ENCODE data around the gene DDX1. TPM values are rescaled to one million over a fixed set of nuclear protein-coding genes. Genes with fewer than 3 reads are reported as not detected.
"Not testable (repeated sequence)": the region's sequence is repeated elsewhere in the genome, so short reads cannot be mapped to it uniquely, and the experiment has no call there.

The DDX1 gene
- total RNA-seq, 1 donor from 2014 or later = 90.9 TPM

GRCh38 chr2:15594291-15595256 is 2.9 kb downstream of the DDX1 start:
- DNase-seq (ENCODE audit: low spot score) = no peak

GRCh38 chr2:15595342-15595905 is 3.8 kb downstream of the DDX1 start:
- no peak for DNase-seq (ENCODE audit: low spot score)

DNA sequence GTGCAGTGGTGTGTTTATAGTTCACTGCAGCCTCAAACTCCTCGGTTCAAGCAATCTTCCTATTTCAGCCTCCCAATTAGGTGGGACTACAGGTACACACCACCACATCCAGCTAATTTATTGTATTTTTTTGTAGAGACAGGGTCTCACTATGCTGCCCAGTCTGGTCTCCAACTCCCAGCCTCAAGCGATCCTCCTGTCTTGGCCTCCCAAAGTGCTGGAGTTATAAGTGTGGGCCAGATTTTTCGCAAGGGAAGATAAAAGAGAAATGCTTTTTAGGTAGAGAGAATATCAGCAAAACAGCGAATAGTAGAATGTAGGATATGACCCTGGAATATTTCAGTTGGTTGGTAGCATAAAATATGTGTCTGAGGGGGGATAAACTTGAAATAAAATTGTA is 4.3 kb downstream of the DDX1 start:
- DNase-seq (ENCODE audit: low spot score) = no peak

DNA sequence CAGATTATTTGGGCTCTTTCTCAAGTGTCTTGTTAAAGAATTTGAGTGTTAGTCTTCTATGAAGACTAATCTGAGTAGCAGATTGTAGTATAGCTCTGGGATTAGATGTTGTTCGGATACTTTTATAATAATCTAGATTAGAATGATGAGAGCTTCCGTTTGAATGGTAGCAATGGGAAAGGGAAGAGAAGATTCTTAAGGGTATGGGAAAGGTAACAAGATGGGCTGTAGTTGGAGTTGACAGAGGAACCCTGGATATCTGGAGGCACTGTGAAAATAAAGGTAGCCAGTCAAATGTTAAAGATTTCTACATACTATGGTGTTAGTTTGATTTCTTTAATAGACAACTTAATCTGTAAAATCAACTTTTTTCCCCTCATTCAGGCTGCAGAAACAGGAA is 4.7 kb downstream of the DDX1 start:
- no peak for DNase-seq (ENCODE audit: low spot score)

- DNase-seq (ENCODE audit: low spot score) = no peak
Observed at GRCh38 chr2:15596968-15597367, 5.3 kb downstream of the DDX1 start.

DNA sequence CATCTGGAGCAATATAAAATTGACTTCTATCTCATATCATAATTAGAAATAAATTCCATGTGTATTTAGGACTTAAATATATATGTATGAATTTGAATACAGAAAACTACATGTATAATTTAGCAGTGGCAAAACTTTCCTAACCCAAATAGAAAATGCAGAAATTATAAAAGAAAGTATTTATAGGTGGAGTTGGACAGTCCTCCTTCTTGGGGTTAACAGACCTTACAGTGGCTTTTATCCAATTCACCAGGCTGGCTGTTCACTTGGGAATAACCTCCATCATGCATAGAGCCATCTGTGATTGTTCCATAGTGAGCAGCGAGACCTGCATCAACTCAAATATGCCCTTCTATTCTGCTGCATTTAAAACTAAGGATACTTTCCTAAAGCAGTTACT is 8.3 kb downstream of the DDX1 start:
- no peak for DNase-seq (ENCODE audit: low spot score)

GRCh38 chr2:15601681-15602080 is 10.0 kb downstream of the DDX1 start:
- no peak for DNase-seq (ENCODE audit: low spot score)

GRCh38 chr2:15602393-15602792 is 10.7 kb downstream of the DDX1 start:
- no peak for DNase-seq (ENCODE audit: low spot score)

- DNase-seq (ENCODE audit: low spot score) = no peak
Observed at GRCh38 chr2:15603044-15603765, 11.5 kb downstream of the DDX1 start.

GRCh38 chr2:15603948-15604347 is 12.3 kb downstream of the DDX1 start:
- DNase-seq (ENCODE audit: low spot score) = no peak

GRCh38 chr2:15605721-15606120 is 14.1 kb downstream of the DDX1 start:
- DNase-seq (ENCODE audit: low spot score) = no peak

DNA sequence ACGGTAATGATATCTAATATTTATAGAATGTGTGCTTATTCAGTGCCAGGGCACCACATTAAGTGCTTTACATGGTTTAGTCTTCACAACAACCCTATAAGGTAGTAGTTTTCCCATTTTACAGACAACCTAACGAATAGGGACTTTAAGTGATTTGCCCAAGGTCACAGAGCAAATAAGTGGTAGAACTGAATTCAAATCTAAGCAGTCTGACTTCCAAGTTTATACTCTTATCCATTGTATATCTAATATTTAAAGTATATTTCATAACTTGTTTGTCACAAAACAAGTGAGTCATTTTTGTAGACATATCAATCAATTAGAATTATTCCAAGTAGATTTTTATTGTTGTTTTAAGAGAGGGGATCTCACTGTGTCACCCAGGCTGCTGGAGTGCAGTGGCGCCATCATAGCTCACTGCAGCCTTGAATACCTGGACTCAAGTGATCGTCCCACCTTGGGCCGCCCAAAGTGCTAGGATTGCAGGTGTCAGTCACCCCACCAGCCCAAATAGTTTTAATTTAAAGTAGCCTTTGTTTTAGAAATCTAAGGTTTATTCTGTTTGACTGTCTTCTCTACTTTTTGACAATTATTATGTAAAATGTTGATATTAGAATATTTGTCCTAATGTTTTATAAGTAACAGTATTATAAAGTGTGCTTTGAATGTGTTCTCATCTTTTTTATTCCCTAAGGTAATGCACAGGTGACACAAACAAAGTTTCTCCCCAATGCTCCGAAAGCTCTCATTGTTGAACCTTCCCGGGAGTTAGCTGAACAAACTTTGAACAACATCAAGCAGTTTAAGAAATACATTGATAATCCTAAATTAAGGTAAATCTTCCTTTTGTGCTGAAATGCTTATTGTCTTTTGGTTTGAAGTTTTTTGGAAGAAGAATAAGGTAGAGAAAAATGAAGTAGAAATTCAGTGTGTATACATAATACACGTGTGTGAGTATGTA is 15.1 kb downstream of the DDX1 start:
- DNase-seq (ENCODE audit: low spot score) = no peak

DNA sequence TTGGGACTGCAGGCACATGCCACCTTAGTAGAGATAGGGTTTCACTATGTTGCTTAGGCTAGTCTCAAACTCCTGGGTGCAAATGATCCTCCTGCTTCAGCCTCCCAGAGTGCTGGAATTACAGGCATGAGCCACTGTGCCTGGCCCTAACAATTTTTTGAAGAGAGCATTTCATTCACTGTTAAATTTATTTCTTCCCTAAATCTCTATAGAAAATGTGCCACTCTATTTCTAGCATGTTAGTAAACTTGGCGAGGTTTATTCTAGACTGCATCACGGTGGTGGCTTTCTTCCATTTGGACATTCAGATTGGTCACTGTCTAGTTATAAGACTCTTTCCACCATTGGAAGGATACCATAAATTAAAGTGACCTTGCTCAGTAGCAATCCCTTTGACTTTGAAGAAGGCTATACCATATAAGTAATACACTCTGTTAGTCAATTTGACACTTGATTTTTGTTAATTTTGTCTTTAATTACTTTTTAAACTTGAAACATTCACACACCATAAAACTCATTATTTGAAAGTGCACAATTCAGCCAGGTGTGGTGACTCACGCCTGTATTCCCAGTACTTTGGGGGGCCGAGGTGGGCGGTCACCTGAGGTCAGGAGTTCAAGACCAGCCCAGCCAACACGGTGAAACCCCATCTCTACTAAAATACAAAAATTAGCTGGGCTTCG is 16.2 kb downstream of the DDX1 start:
- no peak for DNase-seq (ENCODE audit: low spot score)

DNA sequence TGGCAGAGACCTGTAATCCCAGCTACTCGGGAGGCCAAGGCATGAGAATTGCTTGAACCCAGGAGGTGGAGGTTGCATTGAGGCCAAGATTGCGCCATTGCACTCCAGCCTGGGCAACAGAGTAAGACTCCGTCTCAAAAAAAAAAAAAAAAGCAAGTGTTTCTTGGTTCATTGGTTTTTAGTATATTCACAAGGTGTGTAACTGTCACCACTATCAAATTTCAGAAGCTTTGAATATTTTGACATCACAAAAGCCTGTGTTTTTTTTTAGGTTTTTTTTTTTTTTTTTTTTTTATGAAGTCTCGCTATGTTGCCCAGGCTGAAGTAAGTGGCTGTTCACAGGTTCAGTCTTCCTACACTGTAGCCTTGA is 16.7 kb downstream of the DDX1 start:
- no peak for DNase-seq (ENCODE audit: low spot score)

DNA sequence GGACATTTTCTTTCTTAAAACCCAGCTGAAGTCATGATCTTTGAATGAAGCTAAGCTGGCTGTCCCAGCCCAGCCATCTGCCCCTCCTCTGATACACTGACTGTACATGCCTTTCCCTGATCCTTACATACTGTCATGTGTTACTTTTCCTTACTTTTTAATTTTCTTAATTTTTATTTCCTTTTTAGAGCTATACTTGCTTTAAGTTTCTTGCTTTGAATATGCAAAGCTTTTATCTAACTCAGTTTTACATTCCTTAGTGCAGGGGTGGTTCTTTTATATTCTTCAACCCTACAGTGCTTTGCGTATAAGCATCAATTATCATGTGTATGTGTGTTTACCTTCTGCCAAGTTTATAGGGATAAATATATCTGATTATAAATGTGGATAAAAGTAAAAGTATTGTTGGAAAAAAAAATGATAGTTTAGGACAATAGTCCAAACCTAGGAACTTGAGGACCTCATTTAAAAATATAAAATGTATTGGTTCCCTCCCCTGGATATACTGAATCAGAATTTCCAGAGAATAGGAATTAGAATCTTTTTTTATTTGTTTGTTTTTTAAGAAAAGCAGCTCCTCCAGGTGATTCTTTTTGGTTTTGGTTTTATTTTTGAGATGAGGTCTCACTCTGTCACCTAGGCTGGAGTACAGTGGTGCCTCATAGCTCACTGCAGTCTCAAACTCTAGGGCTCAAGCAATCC is 17.8 kb downstream of the DDX1 start:
- DNase-seq (ENCODE audit: low spot score) = no peak

GRCh38 chr2:15610430-15610952 is 18.8 kb downstream of the DDX1 start:
- DNase-seq (ENCODE audit: low spot score) = no peak

DNA sequence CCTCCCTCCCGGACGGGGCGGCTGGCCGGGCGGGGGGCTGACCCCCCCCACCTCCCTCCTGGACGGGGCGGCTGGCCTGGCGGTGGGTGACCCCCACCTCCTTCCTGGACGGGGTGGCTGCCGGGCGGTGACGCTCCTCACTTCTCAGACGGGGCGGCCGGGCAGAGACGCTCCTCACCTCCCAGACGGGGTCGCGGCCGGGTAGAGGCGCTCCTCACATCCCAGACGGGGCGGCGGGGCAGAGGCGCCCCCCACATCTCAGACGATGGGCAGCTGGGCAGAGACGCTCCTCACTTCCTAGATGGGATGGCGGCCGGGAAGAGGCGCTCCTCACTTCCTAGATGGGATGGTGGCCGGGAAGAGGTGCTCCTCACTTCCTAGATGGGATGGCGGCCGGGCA is 20.4 kb downstream of the DDX1 start:
- DNase-seq (ENCODE audit: low spot score) = not testable (repeated sequence)

DNA sequence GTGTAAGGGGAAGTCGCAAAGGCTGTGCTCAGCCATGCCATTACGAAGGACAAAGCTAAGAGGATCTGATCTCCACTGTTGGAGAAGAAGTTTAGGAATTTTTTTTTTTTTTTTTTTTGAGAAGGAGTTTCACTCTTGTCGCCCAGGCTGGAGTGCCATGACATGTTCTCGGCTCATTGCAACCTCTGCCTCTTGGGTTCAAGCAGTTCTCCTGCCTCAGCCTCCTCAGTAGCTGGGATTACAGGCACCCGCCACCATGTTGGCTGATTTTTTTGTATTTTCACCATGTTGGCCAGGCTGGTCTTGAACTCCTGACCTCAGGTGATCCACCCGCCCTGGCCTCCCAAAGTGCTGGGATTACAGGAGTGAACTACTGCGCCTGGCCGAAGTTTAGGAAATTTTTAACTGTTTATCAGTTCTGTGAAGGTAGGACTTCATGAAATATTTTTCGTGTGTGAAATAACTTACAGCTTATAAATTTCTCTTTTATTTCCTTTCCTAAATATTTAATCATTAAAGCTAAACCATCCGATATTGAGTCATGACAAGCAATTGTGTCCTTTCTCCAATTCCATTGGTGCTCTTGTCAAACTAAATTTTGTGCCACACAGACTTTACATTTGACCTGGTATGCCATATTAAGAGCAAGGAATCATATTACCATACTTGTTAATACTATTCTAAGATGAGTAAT is 22.2 kb downstream of the DDX1 start:
- no peak for DNase-seq (ENCODE audit: low spot score)

Data from mesenteric fat pad (tissue), 1 donor.